K562 (cell line): ENCODE results near the gene KLK6. TPM values are rescaled to one million over a fixed set of nuclear protein-coding genes. Genes with fewer than 3 reads are reported as not detected.

Source experiments
- ELK1 ChIP-seq: sonication (generic); formaldehyde crosslinking; IDR thresholded peaks from 2 replicates; pipeline ENCODE4 v1.8.1; 2022; ENCODE audit warnings: missing genetic modification reagents
- ID3 ChIP-seq, 2 experiments: fragments of 250-450 bp in 1 of 2; fragments of 450-650 bp in 1 of 2; sonication (Bioruptor Pico) in 1 of 2; IDR thresholded peaks; 2 replicates each; pipeline versions ENCODE4 v1.6.1 to v1.8.0; 2016 to 2021; ENCODE audit warnings: mild to moderate bottlenecking in 2 of 2, moderate library complexity in 2 of 2, missing compliant biosample characterization in 1 of 2, missing genetic modification characterization in 1 of 2
- KLF16 ChIP-seq: IDR thresholded peaks from 2 replicates; pipeline ENCODE4 v1.6.1; 2016; ENCODE audit warnings: antibody characterized with exemption
- MCM2 ChIP-seq: fragments of 450-650 bp; IDR thresholded peaks from 2 replicates; pipeline ENCODE4 v1.6.1; 2017; ENCODE audit warnings: low read depth, mild to moderate bottlenecking
- MGA ChIP-seq: fragments of 450-650 bp; IDR thresholded peaks from 2 replicates; pipeline ENCODE4 v1.6.1; 2016; ENCODE audit warnings: mild to moderate bottlenecking, moderate library complexity
- NFIX ChIP-seq: fragments of 250-450 bp; sonication (Bioruptor Pico); IDR thresholded peaks from 2 replicates; pipeline ENCODE4 v1.4.0; 2020; ENCODE audit warnings: low read depth, mild to moderate bottlenecking, moderate library complexity
- NONO ChIP-seq, 2 experiments: fragments of 200-400 bp in 1 of 2; fragments of 450-650 bp in 1 of 2; formaldehyde crosslinking in 1 of 2; IDR thresholded peaks; 2 replicates each; pipeline ENCODE4 v1.6.1; 2017; ENCODE audit warnings: low read depth in 2 of 2, mild to moderate bottlenecking in 2 of 2, moderate library complexity in 2 of 2, low read length in 1 of 2
- NR3C1 ChIP-seq: sonication (generic); formaldehyde crosslinking; IDR thresholded peaks from 2 replicates; pipeline ENCODE4 v1.8.1; 2022; ENCODE audit warnings: missing genetic modification reagents
- TAF1 ChIP-seq: IDR thresholded peaks from 2 replicates; pipeline ENCODE4 v1.6.1; 2011; ENCODE audit warnings: mild to moderate bottlenecking, low read length, moderate library complexity; ENCODE audit not compliant: insufficient read depth, control insufficient read depth, severe bottlenecking; ENCODE audit errors: extremely low read depth
- ZNF764 ChIP-seq: fragments of 250-450 bp; sonication (Bioruptor Pico); IDR thresholded peaks from 2 replicates; pipeline ENCODE4 v1.4.0; 2020; ENCODE audit warnings: low read depth, mild to moderate bottlenecking, moderate library complexity
- polyA plus RNA-seq, 8 experiments: library from polyadenylated mRNA; depleted of rRNA in 4 of 8; stranded (reverse) in 5 of 8; unstranded in 3 of 8; fragments of >200 nt; fragmentation: Nextera tagmentation in 2 of 8; fragmentation: Illumina TruSeq in 1 of 8; extraction: Ambion mirVana in 2 of 8; extraction: Trizol in 1 of 8; gene quantifications; 2 replicates each; pipeline versions ENCODE4 v1.2.1 to v1.2.3, GENCODE V29; 2011 to 2014; ENCODE audit warnings: inconsistent platforms in 1 of 8, missing spikeins in 1 of 8
- total RNA-seq, 7 experiments: library from RNA; depleted of rRNA in 6 of 7; stranded (reverse); fragments of >200 nt in 6 of 7; fragmentation: Illumina TruSeq in 2 of 7; extraction: Trizol in 2 of 7; gene quantifications; 2 replicates each; pipeline versions ENCODE4 v1.2.1 to v1.2.3, GENCODE V29; 2011 to 2021; ENCODE audit warnings: low replicate concordance in 1 of 7

The KLK6 gene
- total and polyA plus RNA-seq, 9 of the 15 experiments (the other 6 are each of a cell fraction or from before 2014, with no cell fraction given): not detected

- TF ChIP-seq MGA (no peak), ELK1 (CRISPR knock-in tag) (no peak), NR3C1 (CRISPR knock-in tag) (no peak), ZNF764 (CRISPR knock-in tag) (no peak), MCM2 (no peak), KLF16 (no peak), NFIX (CRISPR knock-in tag) (no peak), TAF1 (no peak), ID3 (CRISPR knock-in tag; IDR thresholded peaks at IDR 0.05) (no peak), ID3 (tag; IDR thresholded peaks at IDR 0.05) (no peak), NONO (IDR thresholded peaks at IDR 0.05; ENCODE audit: low read depth in 2 of 2, low read length in 1 of 2) (no peak)
Measured at GRCh38 chr19:50980208-50980607, 10.8 kb upstream of the KLK6 start (continued).
